Endothelial cell of umbilical vein (primary cell): Measurements from ENCODE around the gene TCERG1L. TPM values are rescaled to one million over a fixed set of nuclear protein-coding genes. Genes with fewer than 3 reads are reported as not detected.

Source experiments
- BruUV-seq: library from RNA; stranded (reverse); fragments of 400-500 nt; replicated peaks from 2 replicates; lab custom pipeline; 2021; lab: Mats Ljungman, UMichigan
- CTCF ChIA-PET: fragments of 300-600, 350-600 bp; sonication (Branson Sonifier 250); formaldehyde crosslinking; loops from one replicate; lab custom pipeline; 2021; ENCODE audit warnings: antibody characterized with exemption, inconsistent platforms; lab: Charles Lee
- POLR2A ChIA-PET: fragments of 300-600, 350-600 bp; sonication (Branson Sonifier 250); formaldehyde crosslinking; loops from one replicate; lab custom pipeline; 2021; ENCODE audit warnings: antibody characterized with exemption, inconsistent platforms; lab: Charles Lee
- DNase-seq: peaks from one replicate; pipeline ENCODE4 v3.0.0-alpha.2; 2011; ENCODE audit warnings: low read depth, low spot score
- FAIRE-seq: peaks from 2 replicates; lab custom pipeline; 2011; peaks lifted over from hg19 to GRCh38; lab: Jason Lieb, UNC
- H2AFZ ChIP-seq: 2 replicates; pipeline ENCODE4 v1.6.0; 2012; ENCODE audit warnings: low read depth, low read length, control low read depth, inconsistent platforms
- H3K27ac ChIP-seq: 2 replicates; pipeline ENCODE4 v1.5.1; 2011; ENCODE audit warnings: low read depth, mild to moderate bottlenecking, control low read depth, low read length, moderate library complexity; ENCODE audit not compliant: insufficient read depth
- H3K27me3 ChIP-seq, 2 experiments: 2 replicates each; pipeline versions ENCODE4 v1.6.0 to v1.6.1; 2011; ENCODE audit warnings: low read length in 2 of 2, mixed read lengths in 1 of 2; ENCODE audit not compliant: control insufficient read depth in 2 of 2, insufficient read depth in 2 of 2
- H3K36me3 ChIP-seq, 2 experiments: 2 replicates in 1 of 2; 3 replicates in 1 of 2; pipeline ENCODE4 v1.5.1; 2011; ENCODE audit warnings: low read length in 2 of 2, mild to moderate bottlenecking in 1 of 2, moderate library complexity in 1 of 2; ENCODE audit not compliant: control insufficient read depth in 2 of 2, insufficient read depth in 2 of 2; ENCODE audit errors: extremely low read depth in 1 of 2
- H3K4me1 ChIP-seq: 3 replicates; pipeline ENCODE4 v1.5.1; 2011; ENCODE audit warnings: mild to moderate bottlenecking, low read length; ENCODE audit not compliant: control insufficient read depth, insufficient read depth; ENCODE audit errors: extremely low read depth
- H3K4me2 ChIP-seq: 2 replicates; pipeline ENCODE4 v1.6.1; 2011; ENCODE audit warnings: low read length, control low read depth, mixed read lengths; ENCODE audit not compliant: insufficient read depth
- H3K4me3 ChIP-seq, 3 experiments: fragments of 200-600 bp in 1 of 3; sonication (generic), shearing (Covaris generic) in 1 of 3; replicated peaks in 1 of 3; 2 replicates each; pipeline ENCODE4 v1.5.1; 2011 to 2016; ENCODE audit warnings: control low read depth in 3 of 3, low read length in 3 of 3, mild to moderate bottlenecking in 2 of 3, inconsistent platforms in 1 of 3, low read depth in 1 of 3, moderate library complexity in 1 of 3; ENCODE audit not compliant: insufficient read depth in 1 of 3
- H3K79me2 ChIP-seq: 2 replicates; pipeline ENCODE4 v1.6.0; 2012; ENCODE audit warnings: low read length, inconsistent platforms; ENCODE audit not compliant: control insufficient read depth, insufficient read depth
- H3K9ac ChIP-seq: replicated peaks from 2 replicates; pipeline ENCODE3; 2011; ENCODE audit warnings: low read length, control low read depth; ENCODE audit not compliant: insufficient read depth; ENCODE audit errors: extremely low read depth
- H3K9me1 ChIP-seq: replicated peaks from 3 replicates; pipeline ENCODE4 v1.6.0; 2011; ENCODE audit warnings: mild to moderate bottlenecking, low read length; ENCODE audit not compliant: control insufficient read depth, insufficient read depth; ENCODE audit errors: extremely low read depth
- H3K9me3 ChIP-seq: replicated peaks from 2 replicates; pipeline ENCODE4 v1.5.1; 2012; ENCODE audit warnings: low read length, inconsistent platforms; ENCODE audit not compliant: control insufficient read depth, insufficient read depth
- H4K20me1 ChIP-seq: replicated peaks from 2 replicates; pipeline ENCODE3; 2011; ENCODE audit warnings: mild to moderate bottlenecking, low read length; ENCODE audit not compliant: control insufficient read depth, insufficient read depth; ENCODE audit errors: extremely low read depth
- CTCF ChIP-seq, 2 donors: IDR thresholded peaks; 1 replicate in 1 of 2; 2 replicates in 1 of 2; pipeline ENCODE4 v1.5.1; 2011; ENCODE audit warnings: low read length in 2 of 2, mild to moderate bottlenecking in 2 of 2, moderate library complexity in 2 of 2, control low read depth in 1 of 2, inconsistent platforms in 1 of 2, low read depth in 1 of 2; ENCODE audit not compliant: insufficient read depth in 1 of 2; ENCODE audit errors: extremely low read depth in 1 of 2
- EZH2 ChIP-seq: IDR thresholded peaks from 2 replicates; pipeline ENCODE4 v1.6.1; 2012; ENCODE audit warnings: borderline replicate concordance, low read depth, mild to moderate bottlenecking, moderate library complexity, low read length, inconsistent platforms; ENCODE audit not compliant: severe bottlenecking
- FOS ChIP-seq: IDR thresholded peaks from 2 replicates; pipeline ENCODE4 v1.6.1; 2011; ENCODE audit warnings: mild to moderate bottlenecking, low read length, moderate library complexity, borderline replicate concordance; ENCODE audit not compliant: insufficient read depth
- GATA2 ChIP-seq: IDR thresholded peaks from 2 replicates; pipeline ENCODE4 v1.7.0; 2011; ENCODE audit warnings: low read depth, mild to moderate bottlenecking, moderate library complexity, mixed read lengths, low read length; ENCODE audit not compliant: insufficient read length, insufficient read depth
- JUN ChIP-seq: IDR thresholded peaks from 2 replicates; pipeline ENCODE4 v1.6.1; 2011; ENCODE audit warnings: borderline replicate concordance, low read depth; ENCODE audit not compliant: insufficient read length, insufficient read depth
- MAX ChIP-seq: IDR thresholded peaks from 2 replicates; pipeline ENCODE4 v1.6.1; 2011; ENCODE audit not compliant: insufficient read depth, insufficient read length
- MYC ChIP-seq: IDR thresholded peaks from one replicate; pipeline ENCODE4 v1.6.1; 2011; ENCODE audit warnings: mild to moderate bottlenecking, low read depth, low read length
- POLR2A ChIP-seq: IDR thresholded peaks from 2 replicates; pipeline ENCODE4 v1.6.1; 2012; ENCODE audit warnings: low read depth, mild to moderate bottlenecking, control low read depth, low read length
- POLR2AphosphoS5 ChIP-seq: IDR thresholded peaks from 2 replicates; pipeline ENCODE4 v1.6.1; 2012; ENCODE audit warnings: low read depth, mild to moderate bottlenecking, control low read depth, low read length, moderate library complexity; ENCODE audit not compliant: insufficient read depth
- dilution Hi-C: fragments of 300-500 bp; cut with MboI; formaldehyde crosslinking; loops from one replicate; pipeline ENCODE4 v1.15.0; 2019; ENCODE audit warnings: low sequenced_read_pairs; ENCODE audit not compliant: extremely low pct_ligation_motif_present
- intact Hi-C: fragments of 100-400 bp; cut with micrococcal nuclease; formaldehyde crosslinking; loops from one replicate; pipeline ENCODE4 v1.10.0; 2022
- polyA plus RNA-seq, 4 experiments: library from polyadenylated mRNA; depleted of rRNA in 3 of 4; stranded (reverse) in 3 of 4; unstranded in 1 of 4; fragments of >200 nt; gene quantifications; 2 replicates each; pipeline versions ENCODE4 v1.2.1 to v1.2.3, GENCODE V29; 2011 to 2012; ENCODE audit warnings: missing spikeins in 1 of 4
- total RNA-seq: library from RNA; stranded (reverse); gene quantifications from 2 replicates; pipeline ENCODE4 v1.2.3, GENCODE V29; 2021

Gene TCERG1L
- total and polyA plus RNA-seq, 2 donors (not counting 3 experiments of a cell fraction or from before 2014, with no cell fraction given), result not detected

GRCh38 chr10:131180740-131181415 is 130.6 kb downstream of the TCERG1L start:
- intact Hi-C loops (no loop called here), dilution Hi-C loops (no loop called here)
- Histone ChIP-seq H4K20me1 (no peaks in the 10 kb centered on the region), H3K27ac (no peak overlapping the region), H3K79me2 (no peaks in the 10 kb centered on the region), H3K4me3 (no peak overlapping the region), H2AFZ (no peak overlapping the region), H3K9me1 (no peaks in the 10 kb centered on the region), H3K27me3 (no peaks in the 10 kb centered on the region), H3K4me2 (no peak overlapping the region), H3K4me1 (no peaks in the 10 kb centered on the region), H3K36me3 (no peaks in the 10 kb centered on the region), H3K9ac (no peak overlapping the region), H3K9me3 (peaks cover 22% of the 10 kb centered on the region)
- FAIRE-seq, result no peak
- ChIA-PET CTCF (no interaction called here), POLR2A (no interaction called here)
- DNase-seq, result no peak
- no TSS peak for BruUV-seq
- TF ChIP-seq JUN (no peak), CTCF (IDR thresholded peaks at IDR 0.05; ENCODE audit: extremely low read depth in 1 of 2, insufficient read depth in 1 of 2, low read depth in 1 of 2, low read length in 2 of 2) (no peak), GATA2 (no peak), POLR2A (no peak), MYC (no peak), EZH2 (no peak), FOS (no peak), POLR2AphosphoS5 (no peak), MAX (no peak)
